Gastroesophageal sphincter (tissue), 4 donors: ENCODE data around the gene PLAC8. TPM values are rescaled to one million over a fixed set of nuclear protein-coding genes. Genes with fewer than 3 reads are reported as not detected.

ENCODE experiments used
- ATAC-seq: fragments of 150-250 bp; one replicate; pipeline ENCODE4 v1.9.1; 2016; ENCODE audit warnings: mild to moderate bottlenecking, moderate library complexity
- H3K27ac ChIP-seq, 4 donors: fragments of 200-600 bp; sonication (generic) in 3 of 4; 1 replicate in 3 of 4; 2 replicates in 1 of 4; pipeline ENCODE4 v1.5.1; 2016 to 2019
- H3K27me3 ChIP-seq: fragments of 200-600 bp; sonication (generic); one replicate; pipeline ENCODE4 v1.5.1; 2019
- H3K36me3 ChIP-seq, 2 donors: fragments of 200-600 bp; sonication (generic); one replicate each; pipeline ENCODE4 v1.5.1; 2019; ENCODE audit warnings: control low read depth in 1 of 2
- H3K4me1 ChIP-seq, 3 donors: fragments of 200-600 bp; sonication (generic); 1 replicate in 2 of 3; 2 replicates in 1 of 3; pipeline ENCODE4 v1.5.1; 2016 to 2019; ENCODE audit warnings: control low read depth in 2 of 3
- H3K4me3 ChIP-seq, 2 donors: fragments of 200-600 bp; sonication (generic); one replicate each; pipeline ENCODE4 v1.5.1; 2019; ENCODE audit warnings: mild to moderate bottlenecking in 1 of 2, moderate library complexity in 1 of 2
- H3K9me3 ChIP-seq, 3 donors: fragments of 200-600 bp; sonication (generic); one replicate each; pipeline ENCODE4 v1.5.1; 2017 to 2019; ENCODE audit warnings: control low read depth in 2 of 3
- CTCF ChIP-seq, 4 experiments: fragments of 200-600 bp in 2 of 4; fragments of 450-650 bp in 2 of 4; sonication (generic) in 1 of 4; IDR thresholded peaks; one replicate each; pipeline ENCODE4 v1.5.1; 2017 to 2019; ENCODE audit warnings: antibody characterized with exemption in 4 of 4, mild to moderate bottlenecking in 2 of 4, moderate library complexity in 2 of 4
- EP300 ChIP-seq: sonication (generic); formaldehyde crosslinking; IDR thresholded peaks from one replicate; pipeline ENCODE4 v1.6.1; 2017; ENCODE audit warnings: antibody characterized with exemption, mild to moderate bottlenecking
- POLR2A ChIP-seq, 2 donors: fragments of 450-650 bp; IDR thresholded peaks; one replicate each; pipeline ENCODE4 v1.6.1; 2017; ENCODE audit warnings: antibody characterized with exemption in 2 of 2, mild to moderate bottlenecking in 2 of 2, moderate library complexity in 1 of 2
- POLR2AphosphoS5 ChIP-seq: sonication (generic); formaldehyde crosslinking; IDR thresholded peaks from one replicate; pipeline ENCODE4 v1.6.1; 2017; ENCODE audit warnings: antibody characterized with exemption
- WGBS, 2 donors: methylation state at CpG; one replicate each; pipeline ENCODE4 v1.1.5; 2018; ENCODE audit warnings: low coverage in 1 of 2; 5-methylcytosine and 5-hydroxymethylcytosine counted together
- total RNA-seq, 4 donors: library from RNA; depleted of rRNA; stranded (reverse); fragments of >200 nt; gene quantifications; one replicate each; pipeline ENCODE4 v1.1.0, GENCODE V29; 2016

Gene PLAC8
- total RNA-seq: 10 to 100 TPM in 1 of 4 donors, 1 to 10 TPM in 2, not detected in 1; 2.0 to 32.0 (median 2.6) TPM

- Histone ChIP-seq H3K27ac (no peak within 1 kb of the TSS), H3K4me3 (no peak within 1 kb of the TSS), H3K27me3 (no peaks in the 10 kb centered on the region), H3K4me1 (peaks cover 0 to 13% (median 0%) of the 10 kb centered on the region in 3 donors), H3K9me3 (no peaks in the 10 kb centered on the region), H3K36me3 (no peaks in the 10 kb centered on the region)
- 61 to 75% methylated on average over 5 of the region's 5 CpGs for WGBS, 2 donors
- TF ChIP-seq EP300: no peak
- no peak for TF ChIP-seq POLR2AphosphoS5
- no peak for TF ChIP-seq CTCF (IDR thresholded peaks at IDR 0.05)
- TF ChIP-seq POLR2A (IDR thresholded peaks at IDR 0.05): no peak
- no peak for ATAC-seq
Measured at GRCh38 chr4:83114576-83114975, at the start of gene PLAC8. Gene PLAC8 (minus strand): TSS chr4:83114729. CDS start chr4:83107921, 6,808 bp downstream.

- Histone ChIP-seq H3K4me1 (no peaks in the 10 kb centered on the region), H3K9me3 (no peaks in the 10 kb centered on the region), H3K4me3 (no peak overlapping the region), H3K36me3 (no peaks in the 10 kb centered on the region), H3K27ac (no peak overlapping the region), H3K27me3 (no peaks in the 10 kb centered on the region)
- WGBS, 2 donors: 40 to 73% methylated on average over 1 to 2 of the region's 2 CpGs
- TF ChIP-seq POLR2AphosphoS5: no peak
- TF ChIP-seq POLR2A (IDR thresholded peaks at IDR 0.05): no peak
- no peak for TF ChIP-seq CTCF (IDR thresholded peaks at IDR 0.05)
- TF ChIP-seq EP300: no peak
- no peak for ATAC-seq
Measured at GRCh38 chr4:83153417-83153816, 38.9 kb upstream of the PLAC8 start.

- Histone ChIP-seq H3K27ac (no peak overlapping the region), H3K4me3 (no peak overlapping the region), H3K36me3 (no peaks in the 10 kb centered on the region), H3K4me1 (no peaks in the 10 kb centered on the region), H3K9me3 (no peaks in the 10 kb centered on the region), H3K27me3 (no peaks in the 10 kb centered on the region)
- whole genome bisulfite sequencing, 2 donors: 72 to 74% methylated on average over 4 to 6 of the region's 6 CpGs
- no peak for TF ChIP-seq CTCF (IDR thresholded peaks at IDR 0.05)
- TF ChIP-seq POLR2A (IDR thresholded peaks at IDR 0.05): no peak
- TF ChIP-seq EP300: no peak
- TF ChIP-seq POLR2AphosphoS5: no peak
- ATAC-seq: no peak
Measured at GRCh38 chr4:83152746-83153145, 38.2 kb upstream of the PLAC8 start.

- no peak overlapping the region for H3K27ac ChIP-seq
Measured at GRCh38 chr4:83151651-83152050, 37.1 kb upstream of the PLAC8 start.

More at GRCh38 chr4:83151651-83152050, 37.1 kb upstream of the PLAC8 start:
- TF ChIP-seq CTCF (IDR thresholded peaks at IDR 0.05): no peak
- no peak for TF ChIP-seq EP300
- TF ChIP-seq POLR2A (IDR thresholded peaks at IDR 0.05): no peak
- no peak for TF ChIP-seq POLR2AphosphoS5
- Histone ChIP-seq H3K9me3 (no peaks in the 10 kb centered on the region), H3K36me3 (no peaks in the 10 kb centered on the region), H3K4me3 (no peak overlapping the region), H3K4me1 (no peaks in the 10 kb centered on the region), H3K27me3 (no peaks in the 10 kb centered on the region)
- ATAC-seq: no peak
